IPS-18c (cell line): ENCODE measurements around the gene ZNF440.
"Not testable (repeated sequence)": the region's sequence is repeated elsewhere in the genome, so short reads cannot be mapped to it uniquely, and the experiment has no call there.

Source experiments
- H3K4me3 ChIP-seq: 2 replicates; pipeline ENCODE4 v1.7.0; 2013; ENCODE audit warnings: low read depth, mild to moderate bottlenecking, low read length, moderate library complexity; ENCODE audit not compliant: insufficient read depth
- H3K9me3 ChIP-seq: one replicate; pipeline ENCODE4 v1.6.1; 2013; ENCODE audit warnings: mild to moderate bottlenecking, low read length, moderate library complexity; ENCODE audit not compliant: control insufficient read depth, insufficient read depth

Gene ZNF440

GRCh38 chr19:11807099-11807380 lies 7.0 kb upstream of the ZNF440 start:
- no peak overlapping the region for H3K4me3 ChIP-seq
- H3K9me3 ChIP-seq: peaks cover 8% of the 10 kb centered on the region

- H3K9me3 ChIP-seq: peaks cover 4% of the 10 kb centered on the region
- peak overlapping the region; percentile 98 for H3K4me3 ChIP-seq
These were observed 407 bp upstream of the ZNF440 start for GRCh38 chr19:11813703-11814028.

- Histone ChIP-seq H3K4me3 (peak overlapping the region; percentile 98), H3K9me3 (peaks cover 4% of the 10 kb centered on the region)
These were observed 595 bp downstream of the ZNF440 start for GRCh38 chr19:11814700-11815035.

- Histone ChIP-seq H3K9me3 (no peaks in the 10 kb centered on the region), H3K4me3 (no peak overlapping the region)
These were observed 7.5 kb downstream of the ZNF440 start for GRCh38 chr19:11821474-11822109.

GRCh38 chr19:11828957-11829876 lies 15.1 kb downstream of the ZNF440 start:
- peaks cover 24% of the 10 kb centered on the region for H3K9me3 ChIP-seq
- not testable (repeated sequence) for H3K4me3 ChIP-seq

- peaks cover 27% of the 10 kb centered on the region for H3K9me3 ChIP-seq
- H3K4me3 ChIP-seq: no peak overlapping the region
These were observed 18.3 kb downstream of the ZNF440 start for GRCh38 chr19:11832253-11832912.

GRCh38 chr19:11833541-11833940 lies 19.5 kb downstream of the ZNF440 start:
- H3K4me3 ChIP-seq: no peak overlapping the region
- peaks cover 23% of the 10 kb centered on the region for H3K9me3 ChIP-seq

GRCh38 chr19:11835626-11836066 lies 21.6 kb downstream of the ZNF440 start:
- H3K9me3 ChIP-seq: peaks cover 22% of the 10 kb centered on the region
- H3K4me3 ChIP-seq: not testable (repeated sequence)

- Histone ChIP-seq H3K9me3 (peaks cover 12% of the 10 kb centered on the region), H3K4me3 (no peak overlapping the region)
These were observed 29.6 kb downstream of the ZNF440 start for GRCh38 chr19:11843722-11844121.

GRCh38 chr19:11847615-11848014 lies 33.5 kb downstream of the ZNF440 start:
- H3K4me3 ChIP-seq: not testable (repeated sequence)

GRCh38 chr19:11848200-11848593 lies 34.1 kb downstream of the ZNF440 start:
- Histone ChIP-seq H3K4me3 (no peak overlapping the region), H3K9me3 (peaks cover 12% of the 10 kb centered on the region)

More at GRCh38 chr19:11847615-11848014, 33.5 kb downstream of the ZNF440 start:
- peaks cover 12% of the 10 kb centered on the region for H3K9me3 ChIP-seq

- H3K4me3 ChIP-seq: no peak within 1 kb of the TSS
- H3K9me3 ChIP-seq: peaks cover 15% of the 10 kb centered on the region
These were observed 34.8 kb downstream of the ZNF440 start, which contains the start of gene ZNF439 for GRCh38 chr19:11848594-11849469. TSS of gene ZNF439 (plus strand) at chr19:11848726. CDS start at chr19:11848868, 142 bp downstream.

GRCh38 chr19:11850289-11850688 lies 36.2 kb downstream of the ZNF440 start:
- not testable (repeated sequence) for H3K4me3 ChIP-seq
- H3K9me3 ChIP-seq: peaks cover 17% of the 10 kb centered on the region

- H3K9me3 ChIP-seq: peaks cover 11% of the 10 kb centered on the region
- no peak overlapping the region for H3K4me3 ChIP-seq
These were observed 39.3 kb downstream of the ZNF440 start for GRCh38 chr19:11853358-11853757.

- no peak overlapping the region for H3K4me3 ChIP-seq
These were observed 42.6 kb downstream of the ZNF440 start for GRCh38 chr19:11856596-11857250.

GRCh38 chr19:11860721-11861120 lies 46.6 kb downstream of the ZNF440 start:
- Histone ChIP-seq H3K4me3 (no peak overlapping the region), H3K9me3 (peaks cover 5% of the 10 kb centered on the region)

More at GRCh38 chr19:11856596-11857250, 42.6 kb downstream of the ZNF440 start:
- peaks cover 7% of the 10 kb centered on the region for H3K9me3 ChIP-seq

GRCh38 chr19:11861301-11861700 lies 47.2 kb downstream of the ZNF440 start:
- peaks cover 5% of the 10 kb centered on the region for H3K9me3 ChIP-seq

More at GRCh38 chr19:11861301-11861700, 47.2 kb downstream of the ZNF440 start:
- no peak overlapping the region for H3K4me3 ChIP-seq
